SK-N-MC (cell line): Measurements from ENCODE around the gene ICAM4.

Experiments used
- EZH2 ChIP-seq: fragments of 200-600 bp; sonication (generic); IDR thresholded peaks from one replicate; pipeline ENCODE4 v1.6.1; 2017; ENCODE audit warnings: antibody characterized with exemption
- POLR2AphosphoS5 ChIP-seq: IDR thresholded peaks from 2 replicates; pipeline ENCODE4 v1.6.1; 2012; ENCODE audit warnings: mild to moderate bottlenecking, low read depth, low read length, borderline replicate concordance

- TF ChIP-seq POLR2AphosphoS5: no peak
- TF ChIP-seq EZH2: no peak
Observed at GRCh38 chr19:10271543-10272086, 15.1 kb upstream of the ICAM4 start.
